Measurements from ENCODE around the gene TMEM132D.

The TMEM132D gene

DNA sequence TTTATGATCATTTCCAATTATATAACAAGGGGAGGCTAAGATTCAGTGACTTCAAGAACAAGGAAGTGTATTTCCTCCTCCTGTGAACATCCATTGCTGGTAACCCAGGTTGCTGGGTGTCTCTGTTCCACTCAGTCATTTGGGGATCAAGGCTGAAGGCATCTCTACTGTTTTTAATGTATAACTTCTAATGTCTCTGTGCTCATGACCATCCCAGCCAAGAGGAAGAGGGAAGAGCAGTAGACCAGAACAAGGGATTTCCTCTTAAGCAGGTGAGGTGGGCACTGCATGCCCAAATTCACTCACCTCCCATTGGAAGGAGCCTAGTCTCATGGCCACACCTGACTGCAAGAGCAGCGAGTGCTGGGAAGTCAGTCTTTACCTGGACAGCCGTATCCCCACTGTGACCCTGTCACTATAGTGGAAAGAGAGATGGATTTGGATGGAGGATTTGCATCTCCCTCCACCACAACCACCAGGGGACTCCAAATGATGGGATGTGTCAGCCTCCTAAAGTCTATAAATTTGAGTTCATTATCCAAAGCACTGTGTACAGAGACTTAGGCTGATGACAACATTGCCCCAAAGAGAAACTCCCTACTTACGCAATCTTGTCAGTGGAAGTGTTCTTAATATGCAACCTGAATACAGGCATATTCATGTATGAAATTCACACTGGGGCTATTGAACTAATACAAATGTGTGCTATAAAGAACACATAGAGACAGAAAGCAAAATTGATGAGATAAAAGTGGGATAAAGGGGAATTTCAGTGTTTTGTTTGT lies 368.7 kb downstream of the TMEM132D start:
- DNase-seq (ENCODE audit: low spot score): no peak

DNA sequence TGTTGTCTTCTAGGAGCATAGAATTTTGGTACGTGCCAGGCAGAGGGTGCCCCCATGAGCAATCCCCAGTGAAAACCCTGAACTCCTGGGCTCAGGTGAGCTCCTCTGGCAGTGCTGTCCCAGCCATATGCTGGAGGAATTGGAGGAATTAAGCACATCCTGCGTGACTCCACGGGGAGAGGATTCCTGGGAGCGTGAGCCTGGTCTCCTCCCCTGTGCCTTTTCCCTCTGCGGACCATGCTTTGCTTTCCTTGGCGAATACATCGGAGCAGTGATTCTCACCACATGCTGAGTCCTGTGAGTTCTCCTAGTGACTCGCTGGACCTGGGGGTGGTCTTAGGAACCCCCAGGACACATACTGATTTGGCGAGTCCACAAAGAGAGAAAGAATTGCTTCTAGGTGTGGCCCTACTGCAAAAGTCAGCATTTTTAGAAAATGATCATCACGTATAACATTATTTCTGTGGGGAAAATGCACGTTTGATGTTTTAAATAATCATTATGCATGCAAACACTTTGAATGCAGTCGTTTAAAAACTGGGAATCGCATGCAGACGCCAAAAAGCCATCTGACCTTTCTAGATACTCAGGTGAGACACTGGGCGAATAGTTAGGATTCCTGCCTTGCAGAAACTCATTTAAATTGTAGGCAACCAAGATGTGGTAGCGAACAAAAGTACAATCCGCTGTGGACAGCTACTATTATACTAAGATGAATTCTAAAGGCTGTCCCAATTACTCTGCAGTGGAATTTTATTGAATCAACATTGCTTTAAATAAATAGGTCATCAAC lies 370.9 kb downstream of the TMEM132D start:
- no peak for DNase-seq (ENCODE audit: low spot score)

DNA sequence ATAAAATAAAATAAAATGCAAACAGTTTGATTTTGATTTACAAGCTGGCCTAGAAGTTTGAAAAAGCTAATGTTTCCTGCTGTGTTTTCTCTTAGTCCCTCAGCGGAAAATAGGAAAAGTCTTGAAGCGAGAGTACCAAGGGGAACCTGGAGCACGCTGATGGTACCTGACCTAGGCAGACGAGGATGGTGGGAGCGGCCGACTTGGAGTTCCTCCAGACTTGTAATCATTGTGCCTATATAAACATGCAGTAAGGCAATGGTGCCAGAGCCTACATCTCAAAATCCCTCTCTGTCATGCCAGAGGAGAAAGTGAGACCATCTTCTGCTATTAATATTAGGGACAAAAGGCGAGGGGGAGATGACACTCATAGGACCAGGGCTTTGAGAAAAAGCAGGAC lies 371.7 kb downstream of the TMEM132D start:
- DNase-seq (ENCODE audit: low spot score): no peak

DNA sequence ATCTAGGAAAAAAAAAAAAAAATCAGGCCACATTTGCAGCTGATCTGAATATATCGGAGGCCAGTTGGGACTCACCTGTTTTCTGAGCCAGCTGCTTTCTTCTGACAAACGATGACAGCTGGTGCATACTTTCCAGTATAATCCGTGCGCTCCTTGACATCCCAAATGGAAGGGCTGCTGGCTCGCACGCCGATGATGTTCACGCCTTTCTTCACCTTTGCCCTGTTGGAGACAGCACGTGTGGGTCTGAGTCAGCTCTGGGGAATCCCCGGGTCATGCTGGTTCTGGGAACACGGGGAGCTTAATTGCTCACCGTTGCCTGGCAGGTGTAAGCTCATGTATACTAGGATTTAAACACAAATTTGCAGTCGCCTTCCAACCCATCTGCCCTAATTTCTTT lies 372.8 kb downstream of the TMEM132D start:
- DNase-seq (ENCODE audit: low spot score): no peak

DNA sequence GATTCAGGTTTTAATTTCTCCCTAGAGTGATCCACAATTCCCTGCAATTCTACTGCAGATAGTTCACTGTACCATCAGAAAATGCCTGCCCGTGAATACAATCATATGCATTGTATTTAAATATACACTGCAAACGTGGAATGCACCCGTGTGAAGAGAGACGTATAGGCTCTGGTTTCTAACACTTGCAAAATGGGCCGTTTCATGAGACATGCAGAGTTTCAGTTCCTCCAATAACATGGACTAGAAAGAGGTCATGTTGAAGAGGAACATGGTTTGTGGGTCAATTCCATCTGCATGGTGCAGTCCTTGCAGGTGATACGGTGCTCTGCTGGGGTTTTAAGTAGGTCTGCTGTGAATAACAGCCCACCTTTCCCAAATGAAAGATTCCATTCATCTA lies 373.3 kb downstream of the TMEM132D start:
- no peak for DNase-seq (ENCODE audit: low spot score)

DNA sequence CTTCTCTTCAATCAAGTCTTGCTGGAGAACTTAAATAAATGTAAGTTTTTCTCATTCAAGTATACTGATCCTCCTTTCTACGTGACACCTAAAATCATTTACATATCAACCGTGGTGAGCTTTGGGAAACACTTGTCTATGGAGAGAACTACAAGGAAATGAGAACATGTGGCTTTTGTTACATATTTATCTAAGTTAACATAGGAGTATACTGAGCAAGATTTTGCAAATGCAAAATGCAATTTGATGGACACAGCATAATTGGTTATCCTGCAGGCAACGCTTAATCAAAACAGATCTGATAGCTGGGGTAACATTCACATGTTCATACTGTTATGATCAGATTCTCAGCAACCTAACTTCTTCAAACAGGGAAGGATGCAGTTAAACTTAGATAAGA lies 376.3 kb downstream of the TMEM132D start:
- no peak for DNase-seq (ENCODE audit: low spot score)

DNA sequence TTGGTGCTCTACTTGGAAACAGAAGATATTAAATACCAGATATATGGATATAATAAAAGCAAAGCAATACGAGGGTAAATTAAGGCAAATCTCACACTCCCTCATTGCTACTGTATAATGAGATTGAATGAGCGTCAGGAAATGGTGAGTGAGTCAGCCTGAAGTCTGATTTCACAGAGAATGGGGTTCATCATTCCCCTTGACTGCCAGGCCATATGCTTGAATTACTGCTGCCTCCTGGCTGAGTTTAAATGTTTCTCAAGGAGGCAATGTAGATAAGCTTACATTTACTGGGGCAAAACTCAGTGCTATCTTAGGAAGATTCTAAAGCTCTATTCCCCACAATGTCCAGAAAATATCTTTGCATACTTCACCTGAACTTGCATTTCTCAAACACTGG lies 380.2 kb downstream of the TMEM132D start:
- DNase-seq (ENCODE audit: low spot score): no peak

DNA sequence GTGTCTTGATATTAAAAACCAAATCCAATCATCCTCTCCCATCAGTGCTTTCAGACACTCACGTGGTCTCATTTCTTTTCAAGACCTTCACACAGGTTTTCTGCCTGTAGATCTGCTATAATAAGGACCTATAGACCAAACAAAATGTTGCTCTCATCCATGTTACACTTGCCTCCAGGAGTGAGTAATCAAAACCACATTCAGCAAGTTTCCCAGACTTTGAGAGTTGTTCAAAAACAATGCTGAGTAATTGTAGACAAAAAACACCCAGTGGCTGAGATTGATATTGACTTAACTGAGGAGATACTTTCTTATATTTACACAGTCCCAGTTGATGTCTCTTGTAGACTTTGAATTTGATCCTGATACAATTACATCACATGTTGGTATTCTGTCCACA lies 383.1 kb downstream of the TMEM132D start:
- no peak for DNase-seq (ENCODE audit: low spot score)

DNA sequence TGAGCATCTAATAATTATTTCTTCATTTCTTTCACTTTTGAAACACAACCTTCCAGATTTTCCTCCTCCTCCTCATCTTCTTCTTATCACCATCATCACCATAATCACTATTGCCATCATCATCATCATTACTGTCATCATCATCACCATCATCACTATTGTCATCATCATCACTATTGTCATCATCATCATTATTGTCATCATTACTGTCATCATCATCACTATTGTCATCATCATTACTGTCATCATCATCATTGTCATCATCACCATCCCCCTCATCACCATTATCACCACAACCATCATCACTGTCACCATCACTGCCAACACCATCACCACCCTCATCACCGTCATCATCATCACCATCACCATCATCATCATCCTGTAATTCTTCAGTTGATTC lies 400.0 kb downstream of the TMEM132D start:
- DNase-seq (ENCODE audit: low spot score): no peak

DNA sequence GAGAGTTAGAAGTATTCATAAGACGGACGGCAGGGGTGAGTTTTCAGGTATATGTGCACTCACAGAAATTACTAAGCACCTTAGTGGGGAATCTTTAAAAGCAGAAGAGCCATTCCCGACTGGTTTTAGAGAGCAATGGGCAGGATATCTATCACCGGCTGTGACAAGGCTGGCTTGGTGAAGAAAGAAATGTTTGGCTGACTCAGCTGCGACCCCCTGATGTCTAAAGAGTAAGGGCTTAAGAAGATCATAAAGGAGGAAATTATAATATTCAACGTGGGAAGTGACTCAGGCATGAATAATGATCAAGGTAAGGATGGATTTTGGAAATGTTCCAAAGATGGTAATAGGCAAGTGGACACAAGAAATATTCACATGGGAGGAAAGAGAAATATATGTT lies 407.6 kb downstream of the TMEM132D start:
- no peak for DNase-seq (ENCODE audit: low spot score)

DNA sequence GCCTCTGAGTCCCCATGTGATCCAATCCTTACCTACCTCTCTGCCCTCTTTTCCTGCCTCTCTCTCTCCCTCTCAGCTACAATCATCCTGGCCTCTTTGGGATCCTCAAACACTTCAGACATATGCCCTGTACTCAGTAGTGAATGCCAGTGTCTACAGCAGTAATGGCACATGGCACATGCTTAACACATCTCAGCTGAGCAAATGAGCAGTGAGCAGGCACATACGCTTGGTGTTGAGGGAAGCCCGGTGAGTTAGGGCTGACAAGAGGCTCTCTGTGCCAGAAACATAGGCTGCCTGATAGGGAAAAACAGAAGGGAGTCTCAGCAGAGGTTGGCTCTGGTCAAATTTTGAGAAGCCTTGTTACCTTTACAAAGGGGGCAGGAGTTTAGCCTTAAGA lies 409.1 kb downstream of the TMEM132D start:
- no peak for DNase-seq (ENCODE audit: low spot score)

DNA sequence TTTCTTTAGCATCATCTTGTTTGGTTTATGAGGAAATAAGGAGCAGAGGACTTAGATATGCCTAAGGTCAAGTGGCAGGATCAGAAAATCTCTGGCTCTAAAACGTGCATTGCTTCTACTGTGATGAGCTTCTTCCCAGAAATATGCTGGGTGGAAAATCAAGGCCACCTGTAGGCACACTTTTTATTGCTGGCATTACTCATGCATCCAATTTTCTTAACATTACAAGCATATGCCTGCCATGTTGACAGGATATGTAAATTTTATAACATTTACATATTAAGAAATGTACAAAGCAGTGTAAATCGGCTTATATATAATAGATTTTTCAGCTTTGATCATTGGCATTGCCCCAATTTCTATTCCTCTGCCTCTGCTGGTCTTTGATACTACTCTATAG lies 409.6 kb downstream of the TMEM132D start:
- no peak for DNase-seq (ENCODE audit: low spot score)

DNA sequence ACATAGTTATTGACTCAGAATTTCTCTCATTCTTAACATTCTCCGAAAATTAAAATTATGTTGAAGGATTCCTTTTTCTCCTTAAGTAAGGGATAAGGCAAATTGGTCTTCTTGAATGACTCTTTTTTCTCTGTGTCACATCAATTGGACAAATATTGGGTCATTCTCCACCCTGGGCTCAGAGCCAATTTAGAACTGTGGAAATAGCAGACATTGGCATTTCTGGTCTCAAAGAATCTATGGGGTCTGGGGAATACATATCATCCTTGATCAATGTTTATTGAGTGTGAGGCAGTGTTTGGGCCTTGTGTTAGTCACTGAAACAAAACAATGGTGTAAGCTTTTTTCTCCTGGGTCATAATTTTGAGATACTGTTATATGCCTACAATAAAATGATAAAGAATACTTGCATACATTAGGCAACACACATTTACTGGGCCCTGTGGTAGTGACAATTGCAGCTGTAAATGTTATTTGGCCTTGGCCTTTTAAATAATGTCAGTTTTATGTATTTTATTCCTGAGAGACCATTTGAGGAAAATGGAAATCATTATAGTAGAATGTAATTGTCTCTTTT lies 414.6 kb downstream of the TMEM132D start:
- no peak for DNase-seq (ENCODE audit: low spot score)

DNA sequence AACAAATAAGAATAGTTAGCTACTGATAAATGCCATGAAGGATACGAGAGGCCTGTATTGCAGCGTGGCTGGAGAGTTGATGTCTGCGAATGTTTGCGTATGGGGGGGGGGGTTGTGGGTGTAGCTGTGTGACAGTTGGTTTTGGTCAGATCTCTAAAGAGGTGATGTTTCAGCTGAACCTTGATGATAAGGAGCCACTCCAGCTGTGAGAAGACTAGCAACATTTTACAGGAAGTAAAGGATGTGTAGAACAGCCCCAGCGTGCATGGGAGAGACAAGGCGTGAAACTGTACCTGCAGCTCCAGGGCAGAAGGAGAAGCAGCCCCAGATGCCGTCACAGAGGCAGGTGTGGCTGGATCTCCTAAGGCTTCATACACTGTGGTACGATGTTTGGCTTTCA lies 416.9 kb downstream of the TMEM132D start:
- no peak for DNase-seq (ENCODE audit: low spot score)

DNA sequence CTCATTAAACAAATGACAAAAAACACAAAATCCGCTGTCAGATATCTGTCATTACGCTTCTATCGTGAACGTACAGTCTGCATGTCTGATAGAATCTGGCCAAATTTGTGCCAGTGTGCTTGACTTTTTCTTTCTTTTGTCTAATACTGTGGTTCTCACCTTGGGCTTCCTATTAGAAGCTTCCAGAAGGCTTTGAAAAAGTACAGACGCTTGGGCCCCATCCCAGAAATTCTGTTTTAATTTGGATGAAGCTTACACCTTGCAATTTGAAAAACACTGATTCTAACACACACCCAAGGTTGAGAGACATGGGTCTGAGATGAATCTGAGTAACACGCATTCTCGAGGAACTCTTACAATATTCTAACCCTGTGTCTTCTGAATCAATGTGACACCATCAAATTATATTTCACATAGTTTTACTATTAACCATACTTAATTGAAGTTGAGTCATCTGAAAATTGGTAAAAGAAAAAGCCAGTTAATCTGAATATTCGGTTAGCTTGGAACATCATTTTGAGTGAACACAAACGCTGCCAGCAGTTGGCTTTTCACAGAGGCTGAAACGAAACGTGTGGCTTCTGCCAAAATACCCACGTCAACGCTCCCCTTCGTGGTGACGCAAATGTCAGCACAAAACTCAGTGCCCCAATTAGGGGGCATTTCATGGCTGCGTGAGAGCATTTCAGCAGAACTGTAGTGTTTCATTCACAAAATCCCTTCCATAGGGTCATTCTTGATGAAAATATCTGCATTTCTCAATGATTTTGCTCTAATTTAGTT lies 420.5 kb downstream of the TMEM132D start:
- no peak for DNase-seq (ENCODE audit: low spot score)

DNA sequence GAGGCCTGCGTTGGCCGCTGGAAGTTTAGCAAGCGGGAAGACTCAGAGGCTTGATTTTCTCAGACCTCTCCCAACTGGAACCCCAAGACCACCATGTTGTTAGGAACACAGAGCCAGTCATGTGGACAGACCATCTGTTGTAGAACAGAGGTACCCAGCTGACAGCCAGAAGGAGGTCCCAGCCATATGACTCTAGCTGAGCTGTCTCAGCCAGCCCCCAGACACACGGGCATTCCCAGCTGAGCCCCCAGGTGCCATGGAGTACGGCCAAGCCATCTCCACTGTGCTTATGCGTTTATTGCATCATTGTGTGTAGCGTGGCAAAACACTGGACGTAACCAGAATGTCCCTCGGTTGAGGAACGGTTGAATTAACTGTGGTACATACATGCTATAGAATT lies 421.9 kb downstream of the TMEM132D start:
- no peak for DNase-seq (ENCODE audit: low spot score)

DNA sequence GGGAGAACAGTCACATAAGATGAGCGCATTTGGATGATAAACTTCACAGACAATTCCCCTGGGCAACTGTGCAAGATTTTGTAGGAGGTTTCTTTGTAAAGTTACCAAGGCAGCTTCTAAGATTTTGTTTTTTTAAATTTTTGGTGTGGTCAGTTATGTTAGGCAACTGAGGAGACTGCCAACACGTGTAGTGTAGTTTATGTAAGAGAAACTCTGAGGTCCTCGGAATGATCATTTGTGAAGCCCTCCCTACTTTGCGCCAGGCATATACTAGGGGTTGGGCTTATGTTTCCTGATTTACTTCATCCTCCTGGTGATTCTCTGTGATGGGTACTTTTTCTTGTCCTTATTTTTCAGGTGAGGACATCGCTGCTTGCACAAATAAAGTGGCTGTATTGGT lies 433.6 kb downstream of the TMEM132D start:
- no peak for DNase-seq (ENCODE audit: low spot score)

DNA sequence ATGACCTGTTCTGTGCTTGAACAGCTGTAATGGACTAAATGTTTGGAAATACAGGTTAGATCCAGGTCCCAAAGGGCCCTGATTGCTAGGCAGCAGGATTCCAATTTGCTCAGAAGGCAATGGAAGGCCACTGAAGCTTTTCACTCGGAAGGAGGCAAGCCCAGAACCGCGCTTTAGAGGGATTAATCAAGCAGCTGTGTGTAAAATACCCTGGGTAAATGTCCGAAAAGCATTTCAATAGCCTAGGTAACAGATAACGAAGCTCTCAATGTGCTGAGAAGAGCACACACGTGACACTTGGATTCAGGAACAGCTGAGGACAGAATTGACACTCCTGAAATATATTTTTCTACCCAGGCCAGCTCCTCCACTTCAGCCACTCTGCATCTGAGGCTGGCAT lies 436.1 kb downstream of the TMEM132D start:
- no peak for DNase-seq (ENCODE audit: low spot score)

DNA sequence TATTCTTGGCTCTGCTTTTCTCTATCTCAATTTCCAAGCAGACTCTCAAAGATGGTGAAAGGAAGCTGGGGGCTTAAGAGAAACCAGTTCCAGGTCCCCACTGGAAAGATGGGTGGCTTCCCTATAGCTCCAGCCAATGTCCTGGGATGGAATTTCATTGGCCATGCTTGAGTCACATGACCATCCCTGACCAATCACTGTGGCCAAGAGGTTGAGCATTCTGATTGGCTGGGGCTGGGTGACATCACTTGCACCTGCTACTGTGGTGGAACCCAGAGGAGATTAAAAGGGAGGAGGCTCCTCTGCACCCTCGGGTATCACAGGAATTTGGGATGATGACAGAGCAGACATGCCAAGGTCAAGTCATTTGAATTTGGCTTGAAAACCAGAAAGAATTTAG lies 436.5 kb downstream of the TMEM132D start:
- DNase-seq (ENCODE audit: low spot score): no peak

DNA sequence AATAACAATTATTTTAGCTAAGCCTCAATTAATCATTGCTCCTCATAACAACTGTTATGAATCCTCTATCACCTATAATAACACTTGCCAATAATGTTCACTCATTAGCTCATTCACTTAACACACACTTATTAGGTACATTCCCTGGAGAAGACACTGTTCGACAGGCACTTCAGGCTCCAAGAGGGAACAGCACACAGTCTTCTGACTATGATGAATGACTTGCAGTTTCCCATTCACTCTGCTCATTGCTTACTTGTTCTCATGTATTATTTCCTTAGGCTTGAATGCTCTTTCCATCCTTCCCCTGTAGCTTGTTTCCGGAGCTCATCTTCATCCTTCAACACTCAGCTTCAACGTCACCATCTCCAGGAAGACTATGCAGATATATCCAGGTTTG lies 437.3 kb downstream of the TMEM132D start:
- no peak for DNase-seq (ENCODE audit: low spot score)

DNA sequence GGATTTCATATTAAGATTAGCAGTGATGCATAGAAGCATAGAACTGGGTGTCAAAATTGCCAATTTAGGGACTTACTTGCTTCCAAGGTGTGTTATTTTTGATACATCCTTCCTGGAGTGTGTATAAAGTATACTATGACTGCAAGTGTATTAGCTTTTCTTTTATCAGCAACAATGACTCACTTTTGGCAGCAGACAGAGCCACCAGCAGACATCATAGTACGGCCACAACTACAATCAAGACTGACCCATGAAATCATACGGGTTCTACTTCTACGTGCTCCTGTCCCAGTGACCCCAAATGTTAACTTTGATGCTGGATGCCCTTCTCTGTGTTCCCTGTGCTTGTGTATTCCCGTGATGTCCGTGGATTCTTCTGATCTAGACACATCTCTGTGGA lies 443.9 kb downstream of the TMEM132D start:
- DNase-seq (ENCODE audit: low spot score): no peak

DNA sequence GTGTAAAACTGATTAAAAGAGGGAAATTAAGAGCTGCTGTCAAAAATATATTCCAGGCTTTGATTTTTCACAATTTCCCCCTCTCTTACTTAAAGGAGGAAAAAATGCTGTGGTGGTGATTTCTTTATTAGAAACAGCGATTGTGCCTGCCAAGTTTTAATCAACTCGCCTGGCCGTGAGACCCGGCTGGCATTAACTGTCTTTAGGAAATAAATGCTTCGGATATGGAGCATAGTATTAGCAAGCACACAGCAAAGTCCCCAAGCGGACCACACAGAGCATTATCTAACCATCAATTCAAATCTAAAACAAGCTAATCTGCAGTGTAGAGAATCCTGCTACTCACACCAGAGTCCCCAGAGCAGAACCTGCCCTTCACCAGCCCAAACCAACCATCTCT lies 457.1 kb downstream of the TMEM132D start:
- no peak for DNase-seq (ENCODE audit: low spot score)

DNA sequence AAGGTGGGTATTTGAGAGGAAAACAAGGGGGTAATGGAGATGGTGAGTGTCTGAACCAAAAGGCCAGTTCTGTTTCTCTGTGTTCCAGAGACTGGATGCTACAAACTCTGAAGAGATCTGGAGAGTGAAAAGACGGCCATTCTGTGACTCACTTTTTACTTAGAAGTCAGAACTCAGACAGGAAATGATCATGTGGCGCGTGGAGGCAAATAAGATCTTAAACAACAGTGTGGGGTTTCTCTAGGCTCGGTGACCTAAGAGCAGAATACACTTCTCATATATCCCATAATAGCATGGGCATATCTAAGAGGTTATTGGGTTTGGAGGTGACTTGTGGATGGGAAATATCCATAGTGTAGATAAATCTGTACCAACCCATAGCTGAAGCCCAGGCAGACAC lies 463.5 kb downstream of the TMEM132D start:
- DNase-seq (ENCODE audit: low spot score): no peak
